K562 (cell line): ENCODE results near the gene CRKL. TPM values are rescaled to one million over a fixed set of nuclear protein-coding genes. Genes with fewer than 3 reads are reported as not detected.
A peak's percentile ranks its signal among the peaks of the same experiment; 100 is the strongest.

Experiments
- E2F3 ChIP-seq: fragments of 250-450 bp; sonication (Bioruptor Pico); IDR thresholded peaks from 2 replicates; pipeline ENCODE4 v1.4.0; 2020; ENCODE audit warnings: mild to moderate bottlenecking
- E2F4 ChIP-seq: sonication (generic); formaldehyde crosslinking; IDR thresholded peaks from 2 replicates; pipeline ENCODE4 v1.8.0; 2022; ENCODE audit warnings: mild to moderate bottlenecking, low read depth, missing genetic modification reagents
- EWSR1 ChIP-seq: fragments of 450-650 bp; IDR thresholded peaks from 2 replicates; pipeline ENCODE4 v1.6.1; 2018; ENCODE audit warnings: borderline replicate concordance, mild to moderate bottlenecking, low read depth, moderate library complexity; ENCODE audit not compliant: partially characterized antibody
- GTF2F1 ChIP-seq: IDR thresholded peaks from 2 replicates; pipeline ENCODE4 v1.6.1; 2011; ENCODE audit warnings: low read depth, low read length, improper control_type of control experiment
- HMBOX1 ChIP-seq: sonication (generic); IDR thresholded peaks from 2 replicates; pipeline ENCODE4 v1.6.1; 2016
- KHSRP ChIP-seq: fragments of 450-650 bp; IDR thresholded peaks from 2 replicates; pipeline ENCODE4 v1.6.1; 2017
- KLF6 ChIP-seq: fragments of 250-450 bp; sonication (Bioruptor Pico); IDR thresholded peaks from 2 replicates; pipeline ENCODE4 v1.4.0; 2020; ENCODE audit warnings: mild to moderate bottlenecking, moderate library complexity, borderline replicate concordance
- L3MBTL2 ChIP-seq: fragments of 450-650 bp; IDR thresholded peaks from 2 replicates; pipeline ENCODE4 v1.6.1; 2016; ENCODE audit warnings: mild to moderate bottlenecking, moderate library complexity
- MBD1 ChIP-seq: fragments of 250-450 bp; sonication (Bioruptor Pico); IDR thresholded peaks from 2 replicates; pipeline ENCODE4 v1.8.0; 2022; ENCODE audit warnings: inconsistent platforms
- NEUROD1 ChIP-seq: fragments of 150-350 bp; IDR thresholded peaks from 2 replicates; pipeline ENCODE4 v1.6.1; 2014; ENCODE audit warnings: borderline replicate concordance, low read length, low read depth; ENCODE audit not compliant: partially characterized antibody
- PKNOX1 ChIP-seq: fragments of 450-650 bp; IDR thresholded peaks from 2 replicates; pipeline ENCODE4 v1.6.1; 2016
- PRPF4 ChIP-seq: fragments of 200-400 bp; formaldehyde crosslinking; IDR thresholded peaks from one replicate; pipeline ENCODE4 v1.6.1; 2017; ENCODE audit warnings: low read length, low read depth, mild to moderate bottlenecking; ENCODE audit not compliant: insufficient read depth, poor library complexity, severe bottlenecking
- RCOR1 ChIP-seq, 2 experiments: IDR thresholded peaks; 2 replicates each; pipeline ENCODE4 v1.6.1; 2012; ENCODE audit warnings: low read depth in 2 of 2, low read length in 2 of 2, borderline replicate concordance in 1 of 2, improper control_type of control experiment in 1 of 2
- RHOXF2B ChIP-seq: fragments of 250-450 bp; sonication (Bioruptor Pico); conservative IDR thresholded peaks from 2 replicates; pipeline ENCODE4 v1.5.1; 2021
- SAFB2 ChIP-seq: fragments of 200-400 bp; formaldehyde crosslinking; IDR thresholded peaks from 2 replicates; pipeline ENCODE4 v1.6.1; 2018; ENCODE audit warnings: borderline replicate concordance, low read length, low read depth, moderate library complexity; ENCODE audit not compliant: severe bottlenecking
- U2AF1 ChIP-seq: fragments of 200-400 bp; formaldehyde crosslinking; optimal IDR thresholded peaks from 2 replicates; pipeline ENCODE3; 2017; ENCODE audit warnings: mild to moderate bottlenecking, low read depth, low read length, moderate library complexity
- ZBED1 ChIP-seq: IDR thresholded peaks from 2 replicates; pipeline ENCODE4 v1.6.1; 2014
- ZC3H4 ChIP-seq: sonication (generic); formaldehyde crosslinking; IDR thresholded peaks from 2 replicates; pipeline ENCODE4 v1.9.0; 2021; ENCODE audit warnings: missing genetic modification reagents, borderline replicate concordance
- ZNF165 ChIP-seq: fragments of 250-450 bp; sonication (Bioruptor Pico); IDR thresholded peaks from 2 replicates; pipeline ENCODE4 v1.4.0; 2020; ENCODE audit warnings: borderline replicate concordance
- ZNF253 ChIP-seq: fragments of 250-450 bp; sonication (Bioruptor Pico); conservative IDR thresholded peaks from 2 replicates; pipeline ENCODE4 v1.6.1; 2021; ENCODE audit warnings: mild to moderate bottlenecking
- ZNF263 ChIP-seq: sonication (generic); formaldehyde crosslinking; IDR thresholded peaks from 2 replicates; pipeline ENCODE4 v1.8.0; 2022; ENCODE audit warnings: mild to moderate bottlenecking, missing genetic modification reagents, borderline replicate concordance
- ZNF655 ChIP-seq: fragments of 250-450 bp; sonication (Bioruptor Pico); IDR thresholded peaks from 2 replicates; pipeline ENCODE4 v1.5.0; 2021
- polyA plus RNA-seq, 8 experiments: library from polyadenylated mRNA; depleted of rRNA in 4 of 8; stranded (reverse) in 5 of 8; unstranded in 3 of 8; fragments of >200 nt; fragmentation: Nextera tagmentation in 2 of 8; fragmentation: Illumina TruSeq in 1 of 8; extraction: Ambion mirVana in 2 of 8; extraction: Trizol in 1 of 8; gene quantifications; 2 replicates each; pipeline versions ENCODE4 v1.2.1 to v1.2.3, GENCODE V29; 2011 to 2014; ENCODE audit warnings: inconsistent platforms in 1 of 8, missing spikeins in 1 of 8
- total RNA-seq, 7 experiments: library from RNA; depleted of rRNA in 6 of 7; stranded (reverse); fragments of >200 nt in 6 of 7; fragmentation: Illumina TruSeq in 2 of 7; extraction: Trizol in 2 of 7; gene quantifications; 2 replicates each; pipeline versions ENCODE4 v1.2.1 to v1.2.3, GENCODE V29; 2011 to 2021; ENCODE audit warnings: low replicate concordance in 1 of 7

CRKL gene
- total and polyA plus RNA-seq, 9 of the 15 experiments (the other 6 are each of a cell fraction or from before 2014, with no cell fraction given): 100 to 263 (median 124) TPM

GRCh38 chr22:20963201-20964052 lies 46.2 kb downstream of the CRKL start (continued):
- no peak for TF ChIP-seq GTF2F1
- no peak for TF ChIP-seq L3MBTL2
- no peak for TF ChIP-seq MBD1 (CRISPR knock-in tag)
- TF ChIP-seq ZBED1: no peak
- TF ChIP-seq U2AF1: no peak
- 0 out of 2 replicates have a peak, but pooled peaks have one; percentile 46 for TF ChIP-seq ZNF253
- TF ChIP-seq RHOXF2B (CRISPR knock-in tag): 0 out of 2 replicates have a peak, but pooled peaks have one; percentile 75
- TF ChIP-seq RCOR1 (IDR thresholded peaks at IDR 0.05; ENCODE audit: borderline replicate concordance in 1 of 2, low read depth in 2 of 2, low read length in 2 of 2): no peak
- no peak for TF ChIP-seq SAFB2
- no peak for TF ChIP-seq NEUROD1
- TF ChIP-seq KHSRP: no peak
- no peak for TF ChIP-seq KLF6 (CRISPR knock-in tag)
- no peak for TF ChIP-seq PRPF4
- 0 out of 2 replicates have a peak, but pooled peaks have one; percentile 8 for TF ChIP-seq E2F4 (CRISPR knock-in tag)
- TF ChIP-seq EWSR1: no peak
- no peak for TF ChIP-seq ZNF165 (CRISPR knock-in tag)
- no peak for TF ChIP-seq ZNF263 (CRISPR knock-in tag)
- TF ChIP-seq ZC3H4 (CRISPR knock-in tag): peak; percentile 35; the same call in 1 of the 2 replicates
- TF ChIP-seq HMBOX1: no peak
- no peak for TF ChIP-seq ZNF655 (CRISPR knock-in tag)
- TF ChIP-seq PKNOX1: no peak
- 0 out of 2 replicates have a peak, but pooled peaks have one; percentile 21 for TF ChIP-seq E2F3 (CRISPR knock-in tag)
